Tibial nerve (tissue), 4 donors: Measurements from ENCODE around the gene TGFA. TPM values are rescaled to one million over a fixed set of nuclear protein-coding genes. Genes with fewer than 3 reads are reported as not detected.

Experiments
- DNase-seq, 2 donors: peaks; one replicate each; pipeline ENCODE4 v3.0.0-alpha.2; 2019; ENCODE audit warnings: low spot score in 2 of 2
- H3K27ac ChIP-seq, 4 donors: fragments of 200-600 bp; sonication (generic) in 3 of 4; one replicate each; pipeline ENCODE4 v1.5.1; 2017 to 2019; ENCODE audit warnings: mild to moderate bottlenecking in 1 of 4
- H3K27me3 ChIP-seq, 2 donors: fragments of 200-600 bp; sonication (generic) in 1 of 2; one replicate each; pipeline versions ENCODE4 v1.5.1 to v1.6.0; 2017 to 2019
- H3K36me3 ChIP-seq, 3 donors: fragments of 200-600 bp; sonication (generic); one replicate each; pipeline ENCODE4 v1.5.1; 2018 to 2019
- H3K4me1 ChIP-seq, 4 donors: fragments of 200-600 bp; sonication (generic) in 3 of 4; one replicate each; pipeline ENCODE4 v1.5.1; 2017 to 2019
- H3K4me3 ChIP-seq, 4 donors: fragments of 200-600 bp; sonication (generic) in 3 of 4; one replicate each; pipeline ENCODE4 v1.5.1; 2017 to 2019; ENCODE audit warnings: mild to moderate bottlenecking in 1 of 4, moderate library complexity in 1 of 4
- H3K9me3 ChIP-seq, 4 donors: fragments of 200-600 bp; sonication (generic) in 3 of 4; one replicate each; pipeline ENCODE4 v1.5.1; 2017 to 2019
- CTCF ChIP-seq, 5 experiments: fragments of 200-600 bp in 3 of 5; fragments of 450-650 bp in 2 of 5; sonication (generic) in 3 of 5; IDR thresholded peaks; one replicate each; pipeline ENCODE4 v1.5.1; 2016 to 2019; ENCODE audit warnings: antibody characterized with exemption in 5 of 5, mild to moderate bottlenecking in 3 of 5, moderate library complexity in 2 of 5
- EP300 ChIP-seq, 2 donors: sonication (generic); formaldehyde crosslinking; IDR thresholded peaks; one replicate each; pipeline ENCODE4 v1.6.1; 2017; ENCODE audit warnings: antibody characterized with exemption in 2 of 2, mild to moderate bottlenecking in 1 of 2
- POLR2A ChIP-seq, 2 donors: fragments of 450-650 bp; IDR thresholded peaks; one replicate each; pipeline ENCODE4 v1.6.1; 2017; ENCODE audit warnings: antibody characterized with exemption in 2 of 2, mild to moderate bottlenecking in 2 of 2, moderate library complexity in 2 of 2
- WGBS, 2 donors: methylation state at CpG; one replicate each; pipeline ENCODE4 v1.1.5; 2018; 5-methylcytosine and 5-hydroxymethylcytosine counted together
- total RNA-seq, 4 donors: library from RNA; depleted of rRNA; stranded (reverse); fragments of >200 nt; gene quantifications; one replicate each; pipeline ENCODE4 v1.1.0, GENCODE V29; 2016

Gene TGFA
- total RNA-seq, 4 donors from 2014 or later, result 3.0 to 12.6 (median 9.6) TPM

DNA sequence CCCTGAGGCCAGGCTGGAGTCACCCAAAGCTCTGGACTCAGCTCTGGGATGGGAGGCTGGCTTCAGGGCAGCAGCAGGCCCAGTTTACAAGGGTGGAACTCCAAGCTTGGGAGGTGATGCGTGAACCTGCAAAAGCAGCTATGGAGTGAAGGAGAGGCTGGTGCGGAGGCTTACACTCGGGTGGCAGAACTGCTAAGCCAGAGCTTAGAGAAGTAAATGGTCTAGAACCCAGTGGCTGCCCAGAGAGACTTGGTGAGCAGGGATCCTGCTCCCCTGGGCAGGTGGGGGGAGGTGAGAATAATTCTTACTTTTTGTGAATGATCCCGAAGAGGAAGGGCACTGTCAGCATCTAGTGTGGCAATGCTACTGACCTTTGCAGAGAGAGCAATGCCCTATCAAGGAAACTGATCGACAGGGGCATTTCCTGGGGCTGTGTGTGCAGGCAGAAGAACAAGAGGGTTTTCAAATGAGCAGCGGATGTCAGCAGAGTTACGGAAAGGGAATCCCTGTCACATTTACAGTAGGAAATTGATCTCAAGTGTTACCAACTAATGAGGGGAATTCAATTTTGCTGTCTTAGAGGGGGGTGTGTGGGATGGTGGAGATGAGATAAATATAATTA is 80.4 kb downstream of the TGFA start:
- 63% methylated on average over 7 of the region's 7 CpGs for WGBS, 2 donors
- Histone ChIP-seq H3K4me1 (no peaks in the 10 kb centered on the region), H3K4me3 (no peak overlapping the region), H3K27me3 (no peaks in the 10 kb centered on the region), H3K27ac (no peak overlapping the region), H3K36me3 (no peaks in the 10 kb centered on the region), H3K9me3 (no peaks in the 10 kb centered on the region)
- no peak for DNase-seq
- no peak for TF ChIP-seq EP300 (IDR thresholded peaks at IDR 0.05)
- TF ChIP-seq POLR2A (IDR thresholded peaks at IDR 0.05), result no peak
- no peak for TF ChIP-seq CTCF (IDR thresholded peaks at IDR 0.05)

- no peaks in the 10 kb centered on the region for H3K4me1 ChIP-seq
- TF ChIP-seq POLR2A (IDR thresholded peaks at IDR 0.05) (no peak), EP300 (IDR thresholded peaks at IDR 0.05) (no peak), CTCF (IDR thresholded peaks at IDR 0.05) (no peak)
- H3K4me3 ChIP-seq, result no peak overlapping the region
- DNase-seq, result no peak
- no peak overlapping the region for H3K27ac ChIP-seq
- no peaks in the 10 kb centered on the region for H3K9me3 ChIP-seq
- 51 to 54% methylated on average over 9 of the region's 9 CpGs for WGBS, 2 donors
- no peaks in the 10 kb centered on the region for H3K27me3 ChIP-seq
- no peaks in the 10 kb centered on the region for H3K36me3 ChIP-seq
Measured at GRCh38 chr2:70472221-70472890, 81.3 kb downstream of the TGFA start.

GRCh38 chr2:70471129-70471528 is 82.5 kb downstream of the TGFA start:
- TF ChIP-seq EP300 (IDR thresholded peaks at IDR 0.05) (peak in 1 of 2 donors; percentile 47), CTCF (IDR thresholded peaks at IDR 0.05) (no peak), POLR2A (IDR thresholded peaks at IDR 0.05) (no peak)
- Histone ChIP-seq H3K36me3 (no peaks in the 10 kb centered on the region), H3K4me3 (no peak overlapping the region), H3K27ac (no peak overlapping the region), H3K9me3 (no peaks in the 10 kb centered on the region), H3K27me3 (no peaks in the 10 kb centered on the region), H3K4me1 (no peaks in the 10 kb centered on the region)
- DNase-seq, result no peak
- 74 to 88% methylated on average over 7 of the region's 7 CpGs for WGBS, 2 donors

GRCh38 chr2:70469961-70470360 is 83.7 kb downstream of the TGFA start:
- TF ChIP-seq CTCF (IDR thresholded peaks at IDR 0.05), result no peak
- TF ChIP-seq EP300 (IDR thresholded peaks at IDR 0.05), result no peak
- no peak for TF ChIP-seq POLR2A (IDR thresholded peaks at IDR 0.05)
- Histone ChIP-seq H3K27me3 (no peaks in the 10 kb centered on the region), H3K27ac (no peak overlapping the region), H3K4me3 (no peak overlapping the region), H3K36me3 (no peaks in the 10 kb centered on the region), H3K9me3 (no peaks in the 10 kb centered on the region), H3K4me1 (no peaks in the 10 kb centered on the region)
- no peak for DNase-seq
- WGBS, 2 donors, result 50 to 54% methylated on average over 7 of the region's 7 CpGs

DNA sequence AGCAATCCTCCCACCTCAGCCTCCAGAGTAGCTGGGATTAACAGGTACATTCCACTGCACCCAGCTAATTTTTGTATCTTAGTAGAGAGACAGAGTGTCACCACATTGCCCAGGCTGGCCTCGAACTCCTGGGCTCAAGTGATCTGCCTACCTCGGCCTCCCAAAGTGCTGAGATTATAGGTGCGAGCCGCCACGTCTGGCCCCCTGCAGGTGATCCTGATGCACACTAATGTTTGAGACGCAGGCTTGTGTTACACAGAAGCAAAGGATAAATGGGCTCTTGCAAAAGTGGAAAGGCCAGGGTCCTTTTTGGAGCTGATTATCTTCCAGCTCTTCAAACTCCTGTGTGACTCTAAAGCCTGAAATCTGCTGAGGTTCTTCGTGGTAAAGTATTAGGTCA is 84.2 kb downstream of the TGFA start:
- no peaks in the 10 kb centered on the region for H3K4me1 ChIP-seq
- no peak overlapping the region for H3K27ac ChIP-seq
- no peaks in the 10 kb centered on the region for H3K9me3 ChIP-seq
- no peak for DNase-seq
- no peak for TF ChIP-seq EP300 (IDR thresholded peaks at IDR 0.05)
- TF ChIP-seq CTCF (IDR thresholded peaks at IDR 0.05), result no peak
- no peak for TF ChIP-seq POLR2A (IDR thresholded peaks at IDR 0.05)
- no peak overlapping the region for H3K4me3 ChIP-seq
- 86 to 87% methylated on average over 7 of the region's 7 CpGs for WGBS, 2 donors
- H3K27me3 ChIP-seq, result no peaks in the 10 kb centered on the region
- H3K36me3 ChIP-seq, result no peaks in the 10 kb centered on the region
